HCT116 (cell line): ENCODE measurements around the gene FADS1. TPM values are rescaled to one million over a fixed set of nuclear protein-coding genes. Genes with fewer than 3 reads are reported as not detected.

ENCODE experiments used
- ATAC-seq: fragments of 200-7000 bp; cut with Tn5 transposase; 2 replicates; pipeline ENCODE4 v1.9.1; 2020; ENCODE audit warnings: mild to moderate bottlenecking, moderate library complexity
- BruUV-seq: library from RNA; stranded (reverse); fragments of 400-500 nt; replicated peaks from 2 replicates; lab custom pipeline; 2021; lab: Mats Ljungman, UMichigan
- CTCF ChIA-PET: fragments of 300-600 bp; sonication (Branson Sonifier 250); formaldehyde crosslinking; loops from one replicate; lab custom pipeline; 2021; ENCODE audit warnings: antibody characterized with exemption; lab: Charles Lee
- POLR2A ChIA-PET: fragments of 300-600, 350-600 bp; sonication (Branson Sonifier 250); formaldehyde crosslinking; loops from one replicate; lab custom pipeline; 2021; ENCODE audit warnings: antibody characterized with exemption; lab: Charles Lee
- RAD21 ChIA-PET, 2 experiments: fragments of 300-600 bp; sonication (Branson Sonifier 250); formaldehyde crosslinking; loops; one replicate each; lab custom pipeline; 2023; ENCODE audit warnings: low total read pairs in 2 of 2; ENCODE audit not compliant: uncharacterized antibody in 2 of 2, unreplicated experiment in 2 of 2, low non-redundant PET in 1 of 2; lab: Charles Lee
- DNase-seq: peaks from one replicate; pipeline ENCODE4 v3.0.0-alpha.2; 2010; ENCODE audit warnings: low read depth, low spot score
- H2AFZ ChIP-seq: fragments of 200-600 bp; shearing (Covaris generic), sonication (generic); 2 replicates; pipeline ENCODE4 v1.6.1; 2017; ENCODE audit warnings: low read depth, mixed run types, mixed read lengths, antibody characterized with exemption, low read length; ENCODE audit not compliant: poor library complexity, severe bottlenecking
- H3K27ac ChIP-seq: 2 replicates; pipeline ENCODE4 v1.5.1; 2012; ENCODE audit warnings: low read depth, low read length
- H3K27me3 ChIP-seq: fragments of 200-600 bp; sonication (generic); 2 replicates; pipeline ENCODE4 v1.6.1; 2016; ENCODE audit warnings: mixed run types, low read length, mixed read lengths; ENCODE audit not compliant: insufficient read depth
- H3K36me3 ChIP-seq, 2 experiments: fragments of 200-500 bp in 1 of 2; fragments of 200-600 bp in 1 of 2; sonication (Bioruptor generic) in 1 of 2; sonication (generic) in 1 of 2; 2 replicates each; pipeline versions ENCODE4 v1.5.1 to v1.6.1; 2014 to 2016; ENCODE audit warnings: low read length in 2 of 2, inconsistent platforms in 1 of 2, mixed read lengths in 1 of 2, mixed run types in 1 of 2; ENCODE audit not compliant: insufficient read depth in 2 of 2, control insufficient read depth in 1 of 2
- H3K4me1 ChIP-seq, 2 experiments: fragments of 200-600 bp in 1 of 2; sonication (generic) in 1 of 2; 2 replicates each; pipeline versions ENCODE4 v1.5.1 to v1.6.1; 2012 to 2017; ENCODE audit warnings: low read length in 2 of 2, inconsistent platforms in 1 of 2, mild to moderate bottlenecking in 1 of 2, mixed read lengths in 1 of 2, mixed run types in 1 of 2, moderate library complexity in 1 of 2; ENCODE audit not compliant: insufficient read depth in 2 of 2, control insufficient read depth in 1 of 2
- H3K4me2 ChIP-seq: fragments of 200-600 bp; sonication (generic); 2 replicates; pipeline ENCODE4 v1.6.1; 2017; ENCODE audit warnings: mixed run types, low read length, mixed read lengths
- H3K4me3 ChIP-seq, 2 experiments: fragments of 200-600 bp in 1 of 2; sonication (generic) in 1 of 2; replicated peaks in 1 of 2; 2 replicates each; pipeline ENCODE4 v1.5.1; 2011 to 2016; ENCODE audit warnings: low read length in 2 of 2, control low read depth in 1 of 2, low read depth in 1 of 2, mild to moderate bottlenecking in 1 of 2, mixed read lengths in 1 of 2, mixed run types in 1 of 2
- H3K79me2 ChIP-seq: fragments of 200-600 bp; sonication (generic); 2 replicates; pipeline ENCODE4 v1.6.1; 2017; ENCODE audit warnings: mild to moderate bottlenecking, mixed run types, low read length, moderate library complexity, mixed read lengths; ENCODE audit not compliant: insufficient read depth
- H3K9ac ChIP-seq: fragments of 200-600 bp; sonication (generic); 2 replicates; pipeline ENCODE4 v1.6.1; 2016; ENCODE audit warnings: low read length, mixed read lengths
- H3K9me2 ChIP-seq: fragments of 200-600 bp; sonication (generic), shearing (Covaris generic); 2 replicates; pipeline ENCODE4 v1.6.1; 2017; ENCODE audit warnings: mixed run types, mild to moderate bottlenecking, moderate library complexity; ENCODE audit not compliant: insufficient read depth
- H3K9me3 ChIP-seq, 2 experiments: fragments of 200-500 bp in 1 of 2; fragments of 200-600 bp in 1 of 2; sonication (Bioruptor generic) in 1 of 2; sonication (generic) in 1 of 2; 2 replicates each; pipeline ENCODE4 v1.6.1; 2014 to 2017; ENCODE audit warnings: low read length in 2 of 2, mixed read lengths in 2 of 2, inconsistent platforms in 1 of 2, low read depth in 1 of 2, mild to moderate bottlenecking in 1 of 2, mixed run types in 1 of 2, moderate library complexity in 1 of 2; ENCODE audit not compliant: control insufficient read depth in 1 of 2, insufficient read depth in 1 of 2
- H4K20me1 ChIP-seq: fragments of 200-600 bp; sonication (generic), shearing (Covaris generic); 2 replicates; pipeline ENCODE4 v1.6.1; 2017; ENCODE audit warnings: mixed run types, mild to moderate bottlenecking, moderate library complexity; ENCODE audit not compliant: insufficient read depth
- CBX3 ChIP-seq: IDR thresholded peaks from 2 replicates; pipeline ENCODE4 v1.6.1; 2012; ENCODE audit warnings: low read depth
- CTCF ChIP-seq, 3 experiments: fragments of 200-600 bp in 1 of 3; sonication (generic) in 1 of 3; IDR thresholded peaks in 2 of 3; conservative IDR thresholded peaks in 1 of 3; 2 replicates each; pipeline ENCODE4 v1.5.1; 2012 to 2017; ENCODE audit warnings: low read depth in 2 of 3, low read length in 2 of 3, antibody characterized with exemption in 1 of 3, borderline replicate concordance in 1 of 3, control low read depth in 1 of 3, mild to moderate bottlenecking in 1 of 3, mixed read lengths in 1 of 3, mixed run types in 1 of 3, moderate library complexity in 1 of 3; ENCODE audit not compliant: insufficient read depth in 1 of 3
- ELF1 ChIP-seq: IDR thresholded peaks from 2 replicates; pipeline ENCODE4 v1.6.1; 2012; ENCODE audit warnings: low read depth, borderline replicate concordance
- SRF ChIP-seq: IDR thresholded peaks from 2 replicates; pipeline ENCODE4 v1.6.1; 2012; ENCODE audit warnings: low read depth
- YY1 ChIP-seq: IDR thresholded peaks from 2 replicates; pipeline ENCODE4 v1.6.1; 2011; ENCODE audit warnings: low read length, low read depth, moderate library complexity, mild to moderate bottlenecking; ENCODE audit not compliant: insufficient replicate concordance; ENCODE audit errors: extremely low read depth
- ZBTB33 ChIP-seq: IDR thresholded peaks from 2 replicates; pipeline ENCODE4 v1.6.1; 2011; ENCODE audit warnings: mild to moderate bottlenecking, low read length, moderate library complexity; ENCODE audit not compliant: insufficient replicate concordance; ENCODE audit errors: extremely low read depth
- intact Hi-C: fragments of 100-400 bp; cut with micrococcal nuclease; formaldehyde crosslinking; loops from 2 replicates; pipeline ENCODE4 v1.10.0; 2022
- total RNA-seq: library from RNA; stranded (reverse); gene quantifications from one replicate; pipeline ENCODE4 v1.2.1, GENCODE V29; 2021; ENCODE audit not compliant: unreplicated experiment

The FADS1 gene
- total RNA-seq, 1 experiment from 2014 or later, result 56.6 TPM

GRCh38 chr11:61864814-61865775 lies 48.3 kb upstream of the FADS1 start:
- Histone ChIP-seq H3K36me3 (no peaks in the 10 kb centered on the region), H3K4me1 (peaks cover 8 to 13% of the 10 kb centered on the region in 2 experiments), H3K27me3 (no peaks in the 10 kb centered on the region), H3K4me2 (no peak overlapping the region), H4K20me1 (no peaks in the 10 kb centered on the region), H3K79me2 (no peaks in the 10 kb centered on the region), H3K9me2 (no peaks in the 10 kb centered on the region)
- no TSS peak for BruUV-seq
- DNase-seq (no peak), ATAC-seq (no peak)
- intact Hi-C loops, result no loop called here
- CTCF ChIA-PET, result no interaction called here
- TF ChIP-seq CBX3, result no peak
- TF ChIP-seq ZBTB33, result no peak
- no peak for TF ChIP-seq YY1
- no peak for TF ChIP-seq SRF
- TF ChIP-seq CTCF (IDR thresholded peaks at IDR 0.05 in 2 of 3, conservative IDR thresholded peaks at IDR 0.05 in 1 of 3; ENCODE audit: borderline replicate concordance in 1 of 3, insufficient read depth in 1 of 3, low read depth in 2 of 3, low read length in 2 of 3), result no peak
- TF ChIP-seq ELF1, result no peak
- TF ChIP-seq, all 23 proteins: peak for 0
- POLR2A ChIA-PET, result no interaction called here
- Histone ChIP-seq H3K9ac (no peak overlapping the region), H2AFZ (no peak overlapping the region), H3K4me3 (no peak overlapping the region), H3K9me3 (no peaks in the 10 kb centered on the region), H3K27ac (no peak overlapping the region)
- RAD21 ChIA-PET, result no interaction called here
